ENCODE results near the gene NEK6. TPM values are rescaled to one million over a fixed set of nuclear protein-coding genes. Genes with fewer than 3 reads are reported as not detected.

The NEK6 gene
- total RNA-seq, 1 donor from 2014 or later = 43.9 TPM

- no peak for TF ChIP-seq CTCF (IDR thresholded peaks at IDR 0.05; ENCODE audit: unreplicated experiment)
- Mint-ChIP-seq H3K27ac (ENCODE audit: unreplicated experiment) (no peak overlapping the region), H3K27me3 (ENCODE audit: unreplicated experiment) (peaks cover 4% of the 10 kb centered on the region), H3K4me3 (ENCODE audit: unreplicated experiment) (no peak overlapping the region), H3K36me3 (ENCODE audit: low read depth, unreplicated experiment) (no peaks in the 10 kb centered on the region), H3K4me1 (ENCODE audit: unreplicated experiment) (peaks cover 13% of the 10 kb centered on the region), H3K9me3 (ENCODE audit: unreplicated experiment) (no peaks in the 10 kb centered on the region)
- no peak for DNase-seq (ENCODE audit: low spot score)
Observed at GRCh38 chr9:124282442-124283227, 24.9 kb downstream of the NEK6 start.

- Mint-ChIP-seq H3K27ac (ENCODE audit: unreplicated experiment) (no peak overlapping the region), H3K9me3 (ENCODE audit: unreplicated experiment) (no peaks in the 10 kb centered on the region), H3K4me3 (ENCODE audit: unreplicated experiment) (no peak overlapping the region), H3K4me1 (ENCODE audit: unreplicated experiment) (peaks cover 10% of the 10 kb centered on the region), H3K36me3 (ENCODE audit: low read depth, unreplicated experiment) (no peaks in the 10 kb centered on the region), H3K27me3 (ENCODE audit: unreplicated experiment) (peaks cover 4% of the 10 kb centered on the region)
- DNase-seq (ENCODE audit: low spot score) = no peak
- TF ChIP-seq CTCF (IDR thresholded peaks at IDR 0.05; ENCODE audit: unreplicated experiment) = no peak
Observed at GRCh38 chr9:124283228-124283814, 25.6 kb downstream of the NEK6 start.

- DNase-seq (ENCODE audit: low spot score) = no peak
Observed at GRCh38 chr9:124284237-124284831, 26.6 kb downstream of the NEK6 start.

GRCh38 chr9:124284940-124285441 lies 27.2 kb downstream of the NEK6 start:
- no peak overlapping the region for H3K27ac Mint-ChIP-seq (ENCODE audit: unreplicated experiment)
- no peak for TF ChIP-seq CTCF (IDR thresholded peaks at IDR 0.05; ENCODE audit: unreplicated experiment)

More at GRCh38 chr9:124284237-124284831, 26.6 kb downstream of the NEK6 start:
- no peak overlapping the region for H3K27ac Mint-ChIP-seq (ENCODE audit: unreplicated experiment)
- peaks cover 10% of the 10 kb centered on the region for H3K4me1 Mint-ChIP-seq (ENCODE audit: unreplicated experiment)
- H3K27me3 Mint-ChIP-seq (ENCODE audit: unreplicated experiment) = peaks cover 4% of the 10 kb centered on the region
- no peaks in the 10 kb centered on the region for H3K9me3 Mint-ChIP-seq (ENCODE audit: unreplicated experiment)
- no peak overlapping the region for H3K4me3 Mint-ChIP-seq (ENCODE audit: unreplicated experiment)
- no peak for TF ChIP-seq CTCF (IDR thresholded peaks at IDR 0.05; ENCODE audit: unreplicated experiment)
- no peaks in the 10 kb centered on the region for H3K36me3 Mint-ChIP-seq (ENCODE audit: low read depth, unreplicated experiment)

More at GRCh38 chr9:124284940-124285441, 27.2 kb downstream of the NEK6 start:
- H3K4me1 Mint-ChIP-seq (ENCODE audit: unreplicated experiment) = peaks cover 7% of the 10 kb centered on the region
- no peaks in the 10 kb centered on the region for H3K36me3 Mint-ChIP-seq (ENCODE audit: low read depth, unreplicated experiment)
- H3K27me3 Mint-ChIP-seq (ENCODE audit: unreplicated experiment) = peaks cover 4% of the 10 kb centered on the region
- H3K4me3 Mint-ChIP-seq (ENCODE audit: unreplicated experiment) = no peak overlapping the region
- H3K9me3 Mint-ChIP-seq (ENCODE audit: unreplicated experiment) = no peaks in the 10 kb centered on the region
- no peak for DNase-seq (ENCODE audit: low spot score)
